HEK293 (cell line): Measurements from ENCODE around the gene POMT2.
A peak's percentile ranks its signal among the peaks of the same experiment; 100 is the strongest.

Source experiments
- CTCF ChIA-PET: fragments of 350-600 bp; formaldehyde crosslinking; extraction: SDS; loops from one replicate; lab custom pipeline; 2021; ENCODE audit warnings: antibody characterized with exemption; lab: Yijun Ruan, JAX
- POLR2A ChIA-PET: fragments of 300-600 bp; formaldehyde crosslinking; extraction: SDS; loops from one replicate; lab custom pipeline; 2020; ENCODE audit warnings: antibody characterized with exemption, inconsistent platforms; lab: Yijun Ruan, JAX
- H3K27ac ChIP-seq: fragments of 200-500 bp; sonication (Bioruptor generic); 2 replicates; pipeline ENCODE4 v1.5.1; 2014; ENCODE audit warnings: low read depth, low read length, control low read depth, inconsistent platforms; ENCODE audit errors: extremely low read depth
- H3K36me3 ChIP-seq, 2 experiments: fragments of 200-500 bp in 1 of 2; sonication (Bioruptor generic) in 1 of 2; 1 replicate in 1 of 2; 2 replicates in 1 of 2; pipeline ENCODE4 v1.5.1; 2014 to 2017; ENCODE audit warnings: inconsistent platforms in 2 of 2, low read length in 2 of 2; ENCODE audit not compliant: control insufficient read depth in 2 of 2, insufficient read depth in 1 of 2
- H3K4me1 ChIP-seq: fragments of 200-500 bp; sonication (Bioruptor generic); 2 replicates; pipeline ENCODE4 v1.5.1; 2014; ENCODE audit warnings: mild to moderate bottlenecking, low read length, inconsistent platforms; ENCODE audit not compliant: control insufficient read depth, insufficient read depth
- H3K4me3 ChIP-seq: 2 replicates; pipeline ENCODE4 v1.5.1; 2011; ENCODE audit warnings: low read depth, mild to moderate bottlenecking, control low read depth, low read length, moderate library complexity
- H3K9me3 ChIP-seq: fragments of 200-500 bp; sonication (Bioruptor generic); 2 replicates; pipeline ENCODE4 v1.5.1; 2014; ENCODE audit warnings: low read depth, low read length, inconsistent platforms; ENCODE audit not compliant: control insufficient read depth, insufficient read depth
- BCL11A ChIP-seq: fragments of 450-650 bp; formaldehyde crosslinking; IDR thresholded peaks from 2 replicates; pipeline ENCODE4 v1.5.1; 2016; ENCODE audit warnings: low read depth, missing biosample characterization, missing genetic modification characterization
- FEZF1 ChIP-seq: fragments of 450-650 bp; formaldehyde crosslinking; IDR thresholded peaks from 2 replicates; pipeline ENCODE4 v1.5.1; 2016; ENCODE audit warnings: missing biosample characterization, missing genetic modification characterization
- GLI2 ChIP-seq: fragments of 450-650 bp; formaldehyde crosslinking; IDR thresholded peaks from 2 replicates; pipeline ENCODE4; 2017; ENCODE audit warnings: missing biosample characterization, missing genetic modification characterization, low read depth, borderline replicate concordance
- KLF8 ChIP-seq: fragments of 450-650 bp; formaldehyde crosslinking; IDR thresholded peaks from 2 replicates; pipeline ENCODE4 v1.5.1; 2016; ENCODE audit warnings: missing biosample characterization, missing genetic modification characterization
- YY1 ChIP-seq: fragments of 450-650 bp; formaldehyde crosslinking; IDR thresholded peaks from 2 replicates; pipeline ENCODE4 v1.5.1; 2018; ENCODE audit warnings: missing biosample characterization, missing genetic modification characterization
- ZIC2 ChIP-seq: fragments of 450-650 bp; formaldehyde crosslinking; IDR thresholded peaks from 2 replicates; pipeline ENCODE4 v1.5.1; 2016; ENCODE audit warnings: missing biosample characterization, missing genetic modification characterization
- ZNF132 ChIP-seq: fragments of 450-650 bp; formaldehyde crosslinking; IDR thresholded peaks from 2 replicates; pipeline ENCODE4 v1.5.1; 2017; ENCODE audit warnings: missing biosample characterization, missing genetic modification characterization, borderline replicate concordance
- ZNF157 ChIP-seq: fragments of 450-650 bp; formaldehyde crosslinking; IDR thresholded peaks from 2 replicates; pipeline ENCODE4 v1.5.1; 2016; ENCODE audit warnings: missing biosample characterization, missing genetic modification characterization
- ZNF16 ChIP-seq: fragments of 450-650 bp; formaldehyde crosslinking; IDR thresholded peaks from 2 replicates; pipeline ENCODE4 v1.5.1; 2016; ENCODE audit warnings: low read depth, missing biosample characterization, missing genetic modification characterization
- ZNF19 ChIP-seq: fragments of 450-650 bp; formaldehyde crosslinking; IDR thresholded peaks from 2 replicates; pipeline ENCODE4; 2016; ENCODE audit warnings: missing biosample characterization, missing genetic modification characterization, low read depth
- ZNF223 ChIP-seq: fragments of 450-650 bp; formaldehyde crosslinking; IDR thresholded peaks from 2 replicates; pipeline ENCODE4 v1.5.1; 2016; ENCODE audit warnings: missing biosample characterization, missing genetic modification characterization
- ZNF239 ChIP-seq: fragments of 450-650 bp; formaldehyde crosslinking; IDR thresholded peaks from 2 replicates; pipeline ENCODE4 v1.5.1; 2016; ENCODE audit warnings: missing biosample characterization, missing genetic modification characterization
- ZNF404 ChIP-seq: fragments of 450-650 bp; formaldehyde crosslinking; IDR thresholded peaks from 2 replicates; pipeline ENCODE4 v1.5.1; 2017; ENCODE audit warnings: missing biosample characterization, missing genetic modification characterization
- ZNF423 ChIP-seq: fragments of 450-650 bp; formaldehyde crosslinking; IDR thresholded peaks from 2 replicates; pipeline ENCODE4 v1.5.1; 2016; ENCODE audit warnings: missing biosample characterization, missing genetic modification characterization
- ZNF501 ChIP-seq: fragments of 450-650 bp; formaldehyde crosslinking; IDR thresholded peaks from 2 replicates; pipeline ENCODE4 v1.5.1; 2016; ENCODE audit warnings: missing biosample characterization, missing genetic modification characterization
- ZNF514 ChIP-seq: fragments of 450-650 bp; formaldehyde crosslinking; IDR thresholded peaks from 2 replicates; pipeline ENCODE4 v1.5.1; 2016; ENCODE audit warnings: missing biosample characterization, missing genetic modification characterization
- ZNF544 ChIP-seq: fragments of 450-650 bp; formaldehyde crosslinking; IDR thresholded peaks from 2 replicates; pipeline ENCODE4 v1.5.0; 2017; ENCODE audit warnings: missing biosample characterization, missing genetic modification characterization
- ZNF555 ChIP-seq: fragments of 450-650 bp; formaldehyde crosslinking; conservative IDR thresholded peaks from 2 replicates; pipeline ENCODE4 v1.5.1; 2017; ENCODE audit warnings: missing biosample characterization, mild to moderate bottlenecking, missing genetic modification characterization, inconsistent platforms
- ZNF560 ChIP-seq: fragments of 450-650 bp; formaldehyde crosslinking; IDR thresholded peaks from 2 replicates; pipeline ENCODE4 v1.5.1; 2017; ENCODE audit warnings: missing biosample characterization, missing genetic modification characterization, borderline replicate concordance
- ZNF571 ChIP-seq: fragments of 450-650 bp; formaldehyde crosslinking; IDR thresholded peaks from 2 replicates; pipeline ENCODE4 v1.5.0; 2017; ENCODE audit warnings: missing biosample characterization, missing genetic modification characterization
- ZNF830 ChIP-seq: fragments of 450-650 bp; IDR thresholded peaks from 2 replicates; pipeline ENCODE4 v1.5.0; 2018; ENCODE audit warnings: missing biosample characterization, missing genetic modification characterization, low read depth, mild to moderate bottlenecking, moderate library complexity
- ZSCAN5A ChIP-seq: fragments of 450-650 bp; formaldehyde crosslinking; IDR thresholded peaks from 2 replicates; pipeline ENCODE4 v1.5.1; 2016; ENCODE audit warnings: missing biosample characterization, missing genetic modification characterization
- TF ChIP-seq, protein P1 (sequence below): fragments of 450-650 bp; formaldehyde crosslinking; IDR thresholded peaks from 2 replicates; pipeline ENCODE4 v1.5.1; 2016; ENCODE audit warnings: missing biosample characterization, missing genetic modification characterization
- TF ChIP-seq, protein P2 (sequence below): fragments of 450-650 bp; formaldehyde crosslinking; IDR thresholded peaks from 2 replicates; pipeline ENCODE4 v1.5.1; 2016; ENCODE audit warnings: missing biosample characterization, missing genetic modification characterization, borderline replicate concordance

Gene POMT2

DNA sequence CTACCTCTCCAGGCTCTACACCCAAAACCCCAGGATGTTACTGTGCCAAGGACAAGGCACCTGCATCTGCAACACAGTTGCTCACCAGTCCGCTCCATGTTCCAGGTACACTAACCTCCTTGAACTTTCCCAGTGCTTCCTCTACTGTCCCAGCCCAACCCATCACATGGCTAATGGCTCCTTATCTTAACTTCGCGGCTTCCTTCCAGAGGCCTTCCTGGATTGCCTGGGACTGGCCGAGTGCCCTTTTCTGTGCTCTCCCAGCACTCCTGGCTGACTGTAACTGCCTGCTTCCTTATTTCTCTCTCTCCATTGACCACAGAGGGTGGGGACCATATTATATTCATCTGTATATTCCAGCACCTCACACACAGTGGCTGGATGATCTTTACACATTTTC is 20.9 kb downstream of the POMT2 start:
- ChIA-PET CTCF (interaction anchor here (0.5 to 11.9 kb wide), 5 partner anchors 8 to 191 kb away, joined by 3 to 293 read pairs (median 6); no protein-coding TSS in a partner anchor), POLR2A (interaction anchor here (2.6 kb wide), 1 partner anchor 21 kb away, joined by 11 read pairs; the partner anchor contains the start of genes GSTZ1 and POMT2)
- Histone ChIP-seq H3K36me3 (peaks cover 4 to 54% of the 10 kb centered on the region in 2 experiments; a peak in 2 of 3 replicates), H3K9me3 (no peaks in the 10 kb centered on the region), H3K27ac (no peak overlapping the region), H3K4me1 (peaks cover 22% of the 10 kb centered on the region), H3K4me3 (no peak overlapping the region)
- TF ChIP-seq ZNF157 (tag by site-specific recombination) = no peak
- TF ChIP-seq ZNF19 (tag by site-specific recombination) = no peak
- no peak for TF ChIP-seq YY1 (tag by site-specific recombination)
- no peak for TF ChIP-seq ZNF404 (tag by site-specific recombination)
- no peak for TF ChIP-seq ZSCAN5A (tag by site-specific recombination)
- TF ChIP-seq ZNF223 (tag by site-specific recombination) = no peak
- TF ChIP-seq ZNF423 (tag by site-specific recombination) = no peak
- TF ChIP-seq KLF8 (tag by site-specific recombination) = no peak
- no peak for TF ChIP-seq BCL11A (tag by site-specific recombination)
- no peak for TF ChIP-seq ZNF132 (tag by site-specific recombination)
- TF ChIP-seq GLI2 (tag by site-specific recombination) = no peak
- TF ChIP-seq, protein P1, sequence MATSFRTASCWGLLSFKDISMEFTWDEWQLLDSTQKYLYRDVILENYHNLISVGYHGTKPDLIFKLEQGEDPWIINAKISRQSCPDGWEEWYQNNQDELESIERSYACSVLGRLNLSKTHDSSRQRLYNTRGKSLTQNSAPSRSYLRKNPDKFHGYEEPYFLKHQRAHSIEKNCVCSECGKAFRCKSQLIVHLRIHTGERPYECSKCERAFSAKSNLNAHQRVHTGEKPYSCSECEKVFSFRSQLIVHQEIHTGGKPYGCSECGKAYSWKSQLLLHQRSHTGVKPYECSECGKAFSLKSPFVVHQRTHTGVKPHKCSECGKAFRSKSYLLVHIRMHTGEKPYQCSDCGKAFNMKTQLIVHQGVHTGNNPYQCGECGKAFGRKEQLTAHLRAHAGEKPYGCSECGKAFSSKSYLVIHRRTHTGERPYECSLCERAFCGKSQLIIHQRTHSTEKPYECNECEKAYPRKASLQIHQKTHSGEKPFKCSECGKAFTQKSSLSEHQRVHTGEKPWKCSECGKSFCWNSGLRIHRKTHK (tag by site-specific recombination) = no peak

DNA sequence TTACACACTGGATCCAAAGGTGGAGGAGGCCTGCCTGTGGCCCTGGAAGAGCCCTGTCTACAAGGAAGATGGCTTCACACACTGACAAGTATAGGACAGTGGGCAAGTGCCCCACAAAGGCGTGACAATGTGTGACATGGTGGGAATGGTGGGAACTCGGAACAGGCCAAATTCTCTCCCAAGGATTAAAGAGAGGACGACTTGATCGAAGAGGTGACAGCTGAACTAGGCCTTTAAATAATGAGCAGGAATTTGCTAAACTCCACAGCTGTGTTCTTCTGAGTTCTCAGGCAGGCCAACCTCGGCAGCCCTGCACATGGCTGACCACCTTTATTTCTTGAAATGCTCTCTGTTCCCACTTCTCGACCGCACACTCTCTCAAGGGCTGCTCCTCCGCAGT is 23.8 kb downstream of the POMT2 start:
- CTCF ChIA-PET = interaction anchor here (0.6 to 11.9 kb wide), 4 partner anchors 18 to 283 kb away, joined by 3 to 293 read pairs (median 5); no protein-coding TSS in a partner anchor

DNA sequence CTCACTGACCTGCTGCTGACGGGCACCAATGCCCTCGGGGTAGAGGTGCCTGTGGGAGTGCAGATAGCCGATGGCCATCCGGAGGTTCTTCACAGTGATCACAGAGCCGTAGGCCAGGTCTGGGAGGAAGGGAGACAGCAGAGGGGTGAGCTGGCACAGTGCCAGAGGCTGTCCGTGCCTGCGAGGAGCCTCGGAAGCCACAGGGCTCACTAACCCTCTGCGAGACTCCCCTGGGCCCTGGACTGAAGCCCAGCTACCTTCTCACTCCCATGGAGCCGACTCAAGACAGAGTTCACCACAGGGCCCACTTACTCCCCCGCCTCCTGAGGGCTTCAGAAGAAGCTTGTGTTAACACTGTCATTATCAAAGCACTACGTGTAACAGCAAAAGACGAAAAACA is 24.5 kb downstream of the POMT2 start:
- Histone ChIP-seq H3K4me1 (peaks cover under 1% of the 10 kb centered on the region; the same call in 1 of the 2 replicates), H3K4me3 (no peak overlapping the region), H3K9me3 (no peaks in the 10 kb centered on the region), H3K36me3 (peaks cover 4 to 58% of the 10 kb centered on the region in 2 experiments; a peak in 2 of 3 replicates), H3K27ac (no peak overlapping the region)
- POLR2A ChIA-PET = interaction anchor here (0.5 kb wide), 1 partner anchor 164 kb away, joined by 4 read pairs; no protein-coding TSS in a partner anchor
- CTCF ChIA-PET = interaction anchor here (1.7 kb wide), 1 partner anchor 20 kb away, joined by 7 read pairs; no protein-coding TSS in a partner anchor
- TF ChIP-seq ZNF544 (0 out of 2 replicates have a peak, but pooled peaks have one; percentile 65), ZNF560 (no peak), ZNF501 (no peak), ZNF514 (tag by site-specific recombination) (no peak), ZIC2 (tag by site-specific recombination) (peak; percentile 47)

More for the DNA sequence above, 23.8 kb downstream of the POMT2 start:
- Histone ChIP-seq H3K36me3 (peaks cover 4 to 63% of the 10 kb centered on the region in 2 experiments; a peak in 2 of 3 replicates), H3K27ac (no peak overlapping the region), H3K4me3 (no peak overlapping the region), H3K4me1 (peaks cover 3% of the 10 kb centered on the region; the same call in 1 of the 2 replicates), H3K9me3 (no peaks in the 10 kb centered on the region)
- POLR2A ChIA-PET = interaction anchor here (0.5 to 0.9 kb wide), 2 partner anchors 19 to 165 kb away, joined by 3 to 4 read pairs; no protein-coding TSS in a partner anchor
- no peak for TF ChIP-seq ZNF571 (tag by site-specific recombination)
- TF ChIP-seq ZNF830 (tag by site-specific recombination) = no peak
- TF ChIP-seq ZNF16 = no peak
- TF ChIP-seq, protein P2, sequence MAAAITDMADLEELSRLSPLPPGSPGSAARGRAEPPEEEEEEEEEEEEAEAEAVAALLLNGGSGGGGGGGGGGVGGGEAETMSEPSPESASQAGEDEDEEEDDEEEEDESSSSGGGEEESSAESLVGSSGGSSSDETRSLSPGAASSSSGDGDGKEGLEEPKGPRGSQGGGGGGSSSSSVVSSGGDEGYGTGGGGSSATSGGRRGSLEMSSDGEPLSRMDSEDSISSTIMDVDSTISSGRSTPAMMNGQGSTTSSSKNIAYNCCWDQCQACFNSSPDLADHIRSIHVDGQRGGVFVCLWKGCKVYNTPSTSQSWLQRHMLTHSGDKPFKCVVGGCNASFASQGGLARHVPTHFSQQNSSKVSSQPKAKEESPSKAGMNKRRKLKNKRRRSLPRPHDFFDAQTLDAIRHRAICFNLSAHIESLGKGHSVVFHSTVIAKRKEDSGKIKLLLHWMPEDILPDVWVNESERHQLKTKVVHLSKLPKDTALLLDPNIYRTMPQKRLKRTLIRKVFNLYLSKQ (tag by site-specific recombination) = no peak
- TF ChIP-seq FEZF1 = no peak
- TF ChIP-seq ZNF239 = no peak
- no peak for TF ChIP-seq ZNF555
- TF ChIP-seq, all 188 proteins: peak for 0
